ENCODE measurements around the gene HSDL2.
"Not testable (repeated sequence)": the region's sequence is repeated elsewhere in the genome, so short reads cannot be mapped to it uniquely, and the experiment has no call there.

The HSDL2 gene

DNA sequence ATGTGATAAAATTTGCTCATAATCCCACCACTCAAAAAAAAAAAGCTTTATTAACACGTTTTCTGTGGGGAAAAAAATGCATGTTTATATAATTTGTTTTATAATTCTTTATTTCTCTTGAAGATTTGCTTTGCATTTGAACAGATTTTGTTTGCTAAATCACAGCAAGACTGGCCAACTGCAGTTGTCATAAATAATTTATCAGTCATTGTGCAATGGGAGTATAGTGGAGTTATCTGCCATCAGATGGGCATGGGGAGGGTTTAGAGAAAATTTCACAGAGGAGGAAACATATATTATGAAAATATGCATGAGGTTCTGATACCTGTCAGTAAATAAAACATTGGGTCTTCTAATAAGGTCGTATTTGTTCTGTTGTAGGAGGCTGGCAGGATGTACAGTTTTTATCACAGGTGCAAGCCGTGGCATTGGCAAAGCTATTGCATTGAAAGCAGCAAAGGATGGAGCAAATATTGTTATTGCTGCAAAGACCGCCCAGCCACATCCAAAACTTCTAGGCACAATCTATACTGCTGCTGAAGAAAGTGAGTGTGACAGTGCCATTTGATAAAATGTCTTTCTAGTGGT is 23.8 kb downstream of the HSDL2 start:
- DNase-seq: no peak

DNA sequence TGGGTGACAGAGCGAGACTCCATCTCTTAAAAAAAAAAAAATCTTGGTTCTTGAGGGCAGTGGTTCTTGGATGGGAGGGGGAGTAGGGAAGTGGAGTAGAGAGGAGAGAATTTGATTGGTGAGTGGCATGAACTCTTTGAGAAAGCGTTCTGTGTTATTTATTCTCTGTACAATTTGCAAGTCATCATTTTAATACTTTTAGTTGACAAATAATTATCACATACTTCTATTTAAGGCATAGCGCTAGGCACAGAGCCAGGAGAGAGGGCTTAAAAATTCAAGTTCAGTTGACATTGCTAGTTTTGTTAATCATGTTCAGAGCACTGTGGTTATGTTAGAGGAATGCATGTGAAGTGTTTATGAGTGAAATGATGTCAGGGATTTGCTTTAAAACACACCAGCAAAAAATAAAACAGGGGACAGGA is 24.6 kb downstream of the HSDL2 start:
- no peak for DNase-seq

DNA sequence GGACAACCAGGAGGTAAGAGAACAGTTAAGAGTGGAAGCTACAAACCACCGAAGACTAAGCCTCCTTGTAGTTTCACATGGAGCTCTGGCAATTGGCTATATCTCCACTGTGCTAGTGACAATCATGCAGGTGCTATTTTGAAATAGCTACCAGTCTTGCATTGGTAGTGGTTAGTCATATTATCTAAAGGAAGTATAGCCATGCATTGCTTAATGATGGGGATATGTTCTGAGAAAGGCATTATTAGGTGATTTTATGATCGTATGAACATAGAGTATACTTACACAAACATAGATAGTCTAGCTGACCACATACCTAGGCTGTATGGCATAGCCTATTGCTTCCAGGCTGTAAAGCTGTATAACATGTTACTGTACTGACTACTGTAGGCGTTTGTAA is 28.4 kb downstream of the HSDL2 start:
- DNase-seq: no peak

DNA sequence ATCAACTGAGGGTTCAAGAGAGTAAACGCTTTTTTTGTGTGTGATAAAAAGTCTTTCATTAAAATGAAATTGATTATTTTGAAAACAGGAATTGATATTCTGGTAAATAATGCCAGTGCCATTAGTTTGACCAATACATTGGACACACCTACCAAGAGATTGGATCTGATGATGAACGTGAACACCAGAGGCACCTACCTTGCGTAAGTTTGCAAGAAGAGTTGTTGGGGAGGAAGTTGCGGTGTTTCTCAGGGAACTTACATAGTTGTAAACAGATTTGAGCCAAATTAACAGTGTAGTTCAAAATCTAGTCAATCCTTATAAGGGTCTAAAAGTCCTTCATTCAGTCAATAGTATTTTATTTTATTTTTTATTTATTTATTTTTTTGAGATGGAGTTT is 28.9 kb downstream of the HSDL2 start:
- DNase-seq: no peak

DNA sequence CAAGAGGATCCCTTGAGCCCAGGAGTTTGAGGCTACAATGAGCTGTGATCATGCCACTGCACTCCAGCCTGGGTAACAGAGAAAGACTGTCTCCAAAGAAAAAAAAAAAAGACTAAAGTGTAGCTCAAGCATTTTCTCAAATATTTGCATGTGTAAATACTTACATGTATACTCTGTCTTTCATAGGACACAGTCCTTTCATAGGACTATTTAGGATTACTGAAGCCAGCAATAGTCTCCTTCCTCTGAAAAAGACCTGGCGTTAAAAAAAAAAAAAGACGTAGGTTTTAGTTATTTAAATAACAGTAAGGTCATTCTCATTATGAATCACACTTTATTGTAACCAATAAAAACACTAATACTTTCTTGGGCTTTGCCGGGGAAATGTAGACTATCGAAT is 29.9 kb downstream of the HSDL2 start:
- no peak for DNase-seq

DNA sequence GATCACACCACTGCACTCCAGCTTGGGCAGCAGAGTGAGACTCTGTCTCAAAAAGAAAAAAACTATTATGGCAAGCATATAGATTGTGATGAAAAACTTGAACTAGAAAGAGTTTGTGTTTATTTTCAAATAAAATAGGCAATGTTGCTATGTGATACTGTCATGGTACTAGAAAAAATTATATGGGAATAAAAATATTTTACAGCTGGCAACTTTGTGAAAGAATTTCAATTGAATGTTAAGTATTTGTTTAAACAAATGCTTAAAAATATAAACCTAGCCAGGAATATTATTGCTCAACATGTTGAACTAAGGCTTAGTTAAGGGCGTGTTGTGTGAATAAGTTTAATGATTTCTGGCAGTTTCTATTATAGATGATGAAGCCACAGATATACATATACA is 31.7 kb downstream of the HSDL2 start:
- no peak for DNase-seq

DNA sequence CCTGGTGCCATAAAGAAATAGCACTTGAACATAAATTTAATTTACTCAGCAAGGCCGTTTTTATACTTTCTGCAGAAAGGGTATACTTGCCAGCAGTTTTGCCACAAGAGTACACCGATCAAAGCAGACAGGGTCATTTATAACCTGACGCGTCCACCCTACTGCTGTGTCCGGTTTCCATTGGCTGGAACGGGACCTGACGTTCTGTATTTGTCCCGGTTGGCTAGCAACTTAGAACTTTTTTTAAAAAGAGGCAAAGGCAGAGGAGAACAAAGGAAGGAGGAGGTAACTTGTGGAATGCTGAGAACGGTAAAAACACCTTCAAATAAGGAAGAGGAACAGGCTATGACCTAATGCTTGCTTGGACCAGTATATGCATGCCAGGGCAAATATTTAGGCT is 33.8 kb downstream of the HSDL2 start:
- DNase-seq: not testable (repeated sequence)

DNA sequence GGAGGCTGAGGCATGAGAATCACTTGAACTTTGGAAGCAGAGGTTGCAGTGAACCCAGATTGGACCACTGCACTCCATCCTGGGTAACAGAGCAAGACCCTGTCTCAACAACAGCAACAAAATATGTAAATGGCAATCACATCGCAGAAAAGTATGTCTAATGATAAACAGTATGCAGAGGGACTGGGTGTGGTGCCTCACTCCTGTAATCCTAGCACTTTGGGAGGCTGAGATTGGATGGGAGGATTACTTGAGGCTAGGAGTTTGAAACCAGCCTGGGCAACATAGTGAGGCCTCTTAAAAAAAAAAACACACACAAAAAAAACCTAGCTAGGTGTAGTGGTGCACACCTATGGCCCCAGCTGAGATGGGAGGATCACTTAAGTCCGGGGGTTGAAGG is 40.3 kb downstream of the HSDL2 start:
- DNase-seq: no peak

DNA sequence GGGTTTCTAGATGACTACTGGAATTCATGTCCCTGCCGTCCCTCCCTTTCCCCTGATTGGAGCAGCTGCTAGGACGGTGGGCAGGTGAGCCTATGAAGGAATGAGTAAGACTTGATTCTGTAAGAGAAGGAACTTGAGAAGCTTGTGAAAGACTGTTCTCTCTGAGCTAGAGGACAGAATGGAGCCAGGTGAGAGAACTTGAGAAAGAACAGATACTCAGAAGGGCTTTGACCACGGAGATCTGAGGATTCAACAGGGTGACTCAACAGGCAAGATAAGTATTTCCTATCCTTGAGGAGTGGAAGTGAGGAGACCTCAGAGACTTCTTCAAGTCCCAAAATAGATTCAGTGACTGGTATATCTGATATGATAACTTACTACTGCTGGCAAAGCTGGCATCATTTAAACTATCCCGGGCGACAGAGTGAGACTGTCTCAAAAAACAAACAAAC is 41.9 kb downstream of the HSDL2 start:
- no peak for DNase-seq

DNA sequence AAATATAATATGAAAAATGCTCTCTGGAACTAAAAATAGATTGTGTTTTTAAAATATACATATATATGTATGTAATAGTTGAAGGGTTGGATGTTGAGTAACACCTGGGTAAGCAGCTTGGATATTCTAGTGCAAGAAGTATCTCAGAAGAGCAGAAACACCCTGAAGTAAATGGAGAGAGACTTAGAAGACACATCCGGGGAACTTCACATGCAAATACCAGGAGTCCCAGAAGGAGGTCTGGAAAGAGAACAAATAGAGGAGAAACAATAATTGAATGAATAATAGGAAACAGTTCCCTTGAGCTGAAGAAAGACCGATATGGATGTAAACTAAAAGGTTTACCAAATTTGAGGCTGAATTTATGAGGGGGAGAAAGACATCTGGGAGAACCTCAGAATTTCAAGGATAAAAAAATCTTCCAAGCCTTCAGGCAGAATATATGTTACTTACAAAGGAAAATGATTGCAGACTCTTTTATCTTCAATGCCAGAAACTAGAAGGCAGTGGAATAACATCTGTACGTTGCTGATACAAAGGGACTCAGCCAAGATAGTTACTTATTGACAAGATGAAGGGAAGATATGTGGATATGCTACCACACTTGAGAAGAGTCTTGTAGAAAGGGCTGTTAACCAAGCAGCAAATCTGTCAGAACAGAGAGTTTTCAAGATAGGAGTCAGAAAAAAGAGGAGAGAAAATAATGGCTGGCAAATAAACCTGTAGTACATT is 42.7 kb downstream of the HSDL2 start:
- no peak for DNase-seq

DNA sequence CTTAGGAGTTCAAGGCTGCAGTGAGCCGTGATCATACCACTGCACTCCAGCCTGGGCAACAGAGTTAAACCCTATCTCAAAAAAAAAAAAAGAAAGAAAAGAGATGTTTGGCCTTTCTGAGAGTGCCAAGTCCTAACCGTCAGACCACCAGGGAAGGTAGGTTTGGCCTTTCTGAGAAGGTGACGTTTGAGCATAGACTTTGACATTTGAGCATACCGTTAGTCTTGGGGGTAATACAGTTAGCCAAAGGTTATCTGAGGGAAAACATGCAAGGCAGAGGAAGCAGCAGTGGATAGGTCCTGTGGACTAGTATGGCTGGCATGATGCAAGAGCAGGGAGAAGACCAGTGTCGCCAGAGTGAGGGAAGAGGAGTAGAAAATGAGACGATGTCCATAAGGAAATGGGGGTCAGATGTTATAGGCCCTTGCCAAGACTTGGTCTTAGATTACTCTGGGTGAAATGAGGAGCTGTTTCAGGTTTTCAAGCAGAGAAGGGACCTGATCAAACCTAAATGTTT is 50.2 kb downstream of the HSDL2 start:
- DNase-seq: no peak

DNA sequence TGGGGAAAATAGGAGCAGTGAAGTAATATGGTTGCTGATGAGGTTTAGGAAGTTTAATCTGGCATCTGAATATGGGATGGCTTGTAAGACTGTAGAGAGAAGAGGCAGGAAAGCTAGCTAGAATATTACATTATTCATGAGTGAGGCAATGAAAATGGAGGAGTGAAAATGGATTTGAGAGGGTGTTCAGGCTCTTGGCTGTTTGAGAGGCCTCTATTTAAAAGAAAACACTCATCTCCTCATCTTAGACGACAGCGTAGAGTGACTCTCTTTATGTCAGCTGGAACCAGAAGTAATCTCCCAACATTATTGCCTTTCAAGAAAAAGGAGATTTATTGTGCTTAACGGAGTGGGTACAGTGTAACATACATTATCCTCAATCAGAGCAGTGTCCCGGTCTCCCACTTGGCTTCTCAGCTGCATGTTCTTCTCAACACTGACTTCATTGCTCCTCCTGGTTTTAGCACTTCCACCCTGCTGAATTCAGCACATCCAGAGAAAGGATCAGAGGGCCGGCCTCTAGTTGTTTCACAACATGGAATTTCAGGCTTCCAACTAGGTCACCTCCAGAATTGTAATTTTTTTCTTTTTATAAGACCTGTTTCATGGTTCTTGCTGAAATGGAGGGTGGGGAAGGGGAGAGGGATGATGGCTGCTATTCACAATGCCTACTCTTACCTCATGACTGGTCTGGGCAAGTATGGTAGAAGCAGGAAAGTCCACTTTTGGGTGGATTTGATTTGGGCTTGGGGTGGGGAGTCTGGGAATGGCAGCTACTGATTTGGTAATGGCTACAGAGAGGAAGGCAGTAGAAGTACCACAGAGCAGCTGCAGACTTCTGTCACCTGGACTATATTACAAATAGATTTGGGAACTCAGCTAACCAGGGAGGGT is 53.8 kb downstream of the HSDL2 start:
- no peak for DNase-seq

DNA sequence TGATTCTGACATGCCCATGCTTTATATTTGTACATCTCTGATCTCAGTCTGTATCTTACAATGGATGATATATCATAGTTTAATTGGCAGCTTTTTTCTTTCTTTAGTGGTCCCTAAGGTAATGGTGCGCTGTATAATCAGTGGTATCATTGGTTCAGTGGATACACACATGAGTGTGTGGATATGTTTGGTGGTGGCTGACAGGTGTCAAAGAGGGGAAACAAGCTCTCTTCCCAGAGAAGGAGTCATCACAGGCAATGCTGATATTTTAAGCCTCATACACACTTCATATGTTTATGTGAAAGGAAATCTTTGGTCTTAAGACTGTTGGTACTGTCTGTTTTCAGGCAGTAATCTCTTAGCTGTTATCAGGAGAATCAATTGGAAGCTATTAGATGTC is 54.6 kb downstream of the HSDL2 start:
- no peak for DNase-seq

DNA sequence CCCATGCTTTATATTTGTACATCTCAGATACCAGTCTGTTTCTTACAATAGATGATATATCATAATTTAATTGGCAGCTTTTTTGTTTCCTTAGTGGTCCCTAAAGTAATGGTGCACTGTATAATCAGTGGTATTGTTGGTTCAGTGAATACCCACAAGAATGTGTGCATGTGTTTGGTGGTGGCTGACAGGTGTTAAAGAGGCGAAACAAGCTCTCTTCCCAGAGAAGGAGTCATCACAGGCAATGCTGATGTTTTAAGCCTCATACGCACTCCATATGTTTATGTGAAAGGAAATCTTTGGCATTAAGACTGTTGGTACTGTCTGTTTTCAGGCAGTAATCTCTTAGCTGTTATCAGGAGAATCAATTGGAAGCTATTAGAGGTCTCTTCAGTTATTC is 57.5 kb downstream of the HSDL2 start:
- no peak for DNase-seq

DNA sequence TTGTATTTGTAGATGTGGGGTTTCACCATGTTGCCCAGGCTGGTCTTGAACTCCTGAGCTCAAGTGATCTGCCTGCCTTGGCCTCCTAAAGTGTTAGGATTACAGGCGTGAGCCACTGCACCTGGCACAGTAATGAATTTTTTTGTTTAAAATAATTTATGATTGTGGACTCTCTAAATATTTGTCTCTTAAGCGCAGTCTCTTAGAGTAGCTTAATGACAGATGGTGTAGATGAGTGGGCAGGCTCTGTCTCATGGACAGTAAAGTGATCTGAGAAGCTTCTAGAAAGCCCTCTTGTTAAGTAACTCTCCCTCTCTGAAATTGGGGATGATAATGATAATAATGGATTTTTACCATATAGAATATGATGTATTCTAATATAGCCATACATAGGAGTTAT is 59.3 kb downstream of the HSDL2 start:
- no peak for DNase-seq

DNA sequence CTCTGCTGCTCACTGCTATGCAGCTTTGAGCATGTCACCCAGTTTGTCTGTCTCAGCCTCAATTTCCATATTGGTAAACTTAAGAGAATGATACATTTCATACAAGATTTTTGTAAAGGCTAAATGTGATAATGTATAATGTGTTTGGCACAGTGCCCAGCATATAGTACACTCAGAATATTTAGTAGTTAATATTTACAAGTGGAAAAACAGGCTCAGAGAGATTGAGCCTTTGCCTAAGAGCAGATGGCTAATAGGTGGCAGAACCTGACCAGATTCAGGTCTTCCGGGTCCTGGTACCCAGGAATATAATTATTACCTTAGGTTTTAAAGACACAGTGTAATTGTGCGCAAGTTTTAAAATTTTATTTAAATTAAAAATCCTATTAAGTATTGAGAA is 59.9 kb downstream of the HSDL2 start:
- no peak for DNase-seq

DNA sequence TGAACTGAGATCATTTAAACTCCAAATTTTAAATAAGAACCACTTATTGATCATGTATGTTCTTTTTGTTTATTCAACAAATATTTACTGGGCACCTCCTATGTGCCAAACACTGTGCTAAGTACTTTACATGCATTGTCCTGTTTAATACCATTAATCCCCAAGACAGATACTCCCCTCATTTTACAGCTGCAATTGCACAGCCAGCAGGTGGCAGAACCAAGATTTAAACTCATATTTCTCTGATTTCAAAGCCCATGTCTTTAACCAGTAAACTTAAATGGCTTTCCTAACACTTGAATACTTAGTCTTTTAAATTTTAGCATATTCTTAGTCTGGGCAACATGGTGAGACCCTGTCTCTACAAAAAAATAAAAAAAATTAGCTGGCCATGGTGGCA is 63.3 kb downstream of the HSDL2 start:
- DNase-seq: peak; percentile 30

DNA sequence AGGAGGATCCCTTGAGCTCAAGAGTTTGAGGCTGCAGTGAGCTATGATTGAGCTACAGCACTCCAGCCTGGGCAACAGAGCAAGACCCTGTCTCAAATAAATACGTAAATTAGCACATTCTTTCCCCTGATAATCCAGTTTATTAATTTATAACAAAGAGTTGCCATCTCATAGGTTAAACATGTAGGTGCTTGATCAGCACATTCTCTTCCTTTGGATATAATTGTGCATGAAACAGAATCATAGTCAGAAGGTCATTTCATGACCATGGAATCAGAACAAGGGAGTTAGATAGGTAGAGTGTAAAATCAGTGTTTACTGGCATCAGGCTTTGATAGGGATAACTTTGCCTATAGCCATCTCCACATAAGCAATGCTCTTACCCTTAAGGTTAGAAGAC is 63.7 kb downstream of the HSDL2 start:
- DNase-seq: no peak

DNA sequence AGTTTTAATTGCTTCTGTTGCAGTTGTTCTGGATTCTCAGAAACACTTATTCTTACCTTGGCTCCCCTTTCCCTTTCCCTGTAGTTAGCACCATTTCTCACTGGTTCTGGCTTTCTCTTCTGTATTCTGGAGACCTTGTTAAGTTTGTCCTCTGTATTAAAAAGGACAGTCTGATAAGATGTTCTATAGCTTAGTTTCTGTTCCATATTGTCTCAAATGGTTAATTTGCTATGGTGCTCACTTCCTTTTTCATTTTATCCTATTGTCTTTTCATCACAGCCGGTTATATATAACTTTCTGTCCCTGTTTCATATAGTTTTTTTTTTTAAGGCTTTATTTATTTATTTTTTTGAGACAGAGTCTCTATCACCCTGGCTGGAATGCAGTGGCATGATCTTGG is 65.3 kb downstream of the HSDL2 start:
- DNase-seq: no peak

DNA sequence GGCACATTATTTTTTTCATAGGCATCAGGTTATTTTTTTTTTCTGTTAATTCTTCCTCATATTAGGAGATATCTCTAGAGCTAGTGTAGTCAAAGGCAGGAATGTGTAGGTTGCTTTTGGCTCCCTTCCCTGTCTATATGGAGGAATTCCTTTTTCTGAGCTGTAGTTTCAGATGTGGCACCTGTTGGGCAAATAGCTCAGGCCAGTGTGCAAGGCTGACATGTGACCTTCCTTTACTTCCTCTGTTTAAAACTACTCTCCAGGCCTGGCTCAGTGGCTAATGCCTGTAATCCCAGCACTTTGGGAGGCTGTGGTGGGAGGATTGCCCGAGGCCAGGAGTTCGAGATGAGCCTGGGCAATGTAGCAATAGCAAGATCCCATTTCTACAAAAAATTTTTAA is 66.2 kb downstream of the HSDL2 start:
- DNase-seq: no peak

DNA sequence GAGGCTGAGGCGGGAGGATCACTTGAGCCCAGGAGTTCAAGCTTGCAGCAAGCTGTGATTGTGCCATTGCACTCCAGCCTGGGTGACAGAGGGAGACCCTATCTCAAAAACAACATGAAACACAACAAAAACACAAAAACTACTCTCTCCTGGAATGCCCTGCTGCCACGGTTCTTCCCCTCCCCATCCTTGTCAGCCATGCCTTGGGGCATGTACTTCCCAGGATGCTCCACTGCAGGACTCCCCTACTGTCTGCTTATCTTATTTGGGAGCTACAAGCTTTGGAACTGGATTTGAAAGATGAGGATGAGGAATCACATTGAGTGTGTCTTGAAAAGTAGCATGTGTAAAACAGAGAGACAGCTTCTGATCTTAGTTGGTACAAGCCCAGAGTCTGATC is 66.6 kb downstream of the HSDL2 start:
- no peak for DNase-seq

DNA sequence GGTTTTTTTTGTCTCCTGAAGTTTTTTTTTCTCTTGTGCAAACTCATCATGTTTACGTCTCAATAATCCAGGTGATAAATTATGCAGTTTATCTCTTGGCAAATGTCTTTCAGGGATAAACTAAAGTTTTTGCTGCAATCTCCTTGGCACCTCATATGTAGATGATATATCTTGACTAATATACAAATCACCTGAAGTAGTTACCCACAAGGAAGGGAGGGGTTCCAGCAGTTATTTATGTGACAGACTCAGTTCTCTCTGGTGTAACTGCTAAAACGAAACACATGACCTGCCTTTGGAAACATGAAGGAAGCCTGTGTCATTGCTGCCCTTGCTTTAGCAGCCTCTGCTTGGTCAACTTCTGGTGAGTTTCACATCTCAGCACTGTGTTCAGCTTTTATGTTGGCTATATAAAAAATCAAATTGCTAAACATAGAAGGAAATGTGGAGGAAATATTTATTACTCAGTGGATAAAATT is 67.4 kb downstream of the HSDL2 start:
- no peak for DNase-seq

DNA sequence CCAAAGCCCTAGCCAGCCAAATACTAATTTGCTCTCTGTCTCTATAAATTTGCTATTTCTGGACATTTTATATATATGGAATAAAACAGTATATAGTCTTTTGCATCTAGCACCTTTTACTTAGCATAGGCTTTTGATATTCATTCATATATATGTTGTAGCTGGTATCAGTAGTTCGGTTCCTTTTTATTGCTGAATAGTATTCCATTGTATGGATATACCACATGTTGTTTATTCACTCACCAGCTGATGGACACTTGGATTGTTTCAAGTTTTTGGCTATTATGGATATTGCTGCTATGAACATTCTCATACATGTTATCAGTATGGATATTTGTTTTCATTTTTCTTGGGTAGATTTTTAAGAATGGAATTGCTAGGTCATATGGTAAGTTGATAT is 82.9 kb downstream of the HSDL2 start:
- no peak for DNase-seq

DNA sequence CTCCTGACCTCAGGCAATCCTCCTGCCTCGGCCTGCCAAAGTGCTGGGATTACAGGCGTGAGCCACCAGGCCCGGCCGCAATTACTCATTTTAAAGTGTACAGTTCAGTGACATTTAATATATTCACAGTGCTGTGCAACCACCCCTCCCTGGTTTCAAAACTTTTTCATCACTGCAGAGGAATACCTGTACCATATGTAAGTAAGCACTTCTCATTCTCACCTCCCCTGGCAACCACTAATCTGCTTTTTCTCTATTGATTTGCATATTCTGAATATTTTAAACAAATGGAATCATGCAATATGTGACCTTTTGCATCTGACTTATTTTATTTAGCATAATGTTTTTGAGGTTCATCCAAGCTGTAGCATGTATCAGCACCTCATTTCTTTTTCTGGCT is 85.4 kb downstream of the HSDL2 start:
- no peak for DNase-seq

All from midbrain (tissue), 1 donor.